Pancreas (tissue), 10 donors: Measurements from ENCODE around the gene SOX5. TPM values are rescaled to one million over a fixed set of nuclear protein-coding genes. Genes with fewer than 3 reads are reported as not detected.
"Not testable (repeated sequence)": the region's sequence is repeated elsewhere in the genome, so short reads cannot be mapped to it uniquely, and the experiment has no call there.

Experiments
- ATAC-seq, 4 donors: fragments of 200-7000 bp; cut with Tn5 transposase; one replicate each; pipeline versions ENCODE4 v1.8.0 to v1.9.1; 2020; ENCODE audit warnings: mild to moderate bottlenecking in 4 of 4, moderate library complexity in 4 of 4
- DNase-seq, 6 donors: peaks; one replicate each; pipeline ENCODE4 v3.0.0-alpha.2; 2020
- FAIRE-seq: peaks from 2 replicates; lab custom pipeline; 2012; peaks lifted over from hg19 to GRCh38; lab: Jason Lieb, UNC
- H3K27ac ChIP-seq, 4 donors: fragments of 200-600 bp; sonication (generic); 1 replicate in 3 of 4; 2 replicates in 1 of 4; pipeline versions ENCODE4 v1.5.0 to v1.8.0; 2020
- H3K27me3 ChIP-seq, 4 donors: fragments of 200-600 bp; one replicate each; pipeline ENCODE4 v1.8.0; 2021
- H3K36me3 ChIP-seq, 3 donors: fragments of 200-600 bp; sonication (generic) in 1 of 3; one replicate each; pipeline versions ENCODE4 v1.5.0 to v1.8.0; 2020 to 2021
- H3K4me1 ChIP-seq, 3 donors: fragments of 200-600 bp; one replicate each; pipeline ENCODE4 v1.8.0; 2021
- H3K4me3 ChIP-seq, 4 donors: fragments of 200-600 bp; sonication (generic) in 2 of 4; one replicate each; pipeline versions ENCODE4 v1.5.0 to v1.8.0; 2020 to 2021
- H3K9me3 ChIP-seq, 4 donors: fragments of 200-600 bp; one replicate each; pipeline ENCODE4 v1.8.0; 2021
- CTCF ChIP-seq, 4 donors: fragments of 200-600 bp; sonication (generic) in 3 of 4; IDR thresholded peaks; one replicate each; pipeline versions ENCODE4 v1.5.0 to v1.8.0; 2021; ENCODE audit warnings: antibody characterized with exemption in 4 of 4
- WGBS, 2 donors: extraction: QIAGEN DNeasy Blood & Tissue Kit; methylation state at CpG; one replicate each; pipeline ENCODE4 v1.1.7; 2013; 5-methylcytosine and 5-hydroxymethylcytosine counted together
- intact Hi-C, 3 donors: fragments of 100-400 bp; cut with DNase I; formaldehyde crosslinking; loops; one replicate each; pipeline versions ENCODE4 v1.11.1 to v1.14.2; 2022
- polyA plus RNA-seq, 2 donors: library from polyadenylated mRNA; stranded (reverse); fragments of 200-250 nt; gene quantifications; one replicate each; pipeline ENCODE4 v1.2.3, GENCODE V29; 2013
- total RNA-seq, 6 donors: library from RNA; stranded (reverse); fragmentation: NEBNext Ultra II Directional in 4 of 6; extraction: Animal tissue kit (Norgen Biotek cat#: 25700) in 4 of 6; gene quantifications; one replicate each; pipeline versions ENCODE4 v1.2.1 to v1.2.4, GENCODE V29; 2021 to 2023
- donor health status: healthy with polysubstance abuse.
- donor health status: DM: no; HTN: no; CAD: no; lungs with moderate emphysema.
- donor health status: DM: no; HTN: no; CAD: no.
- donor health status: control.
- donor health status: control.
- donor health status: Bipolar disorder and iron deficiency.
- donor health status: DM: yes; HTN: yes; CAD: no.
- donor health status: DM: no; HTN: no; CAD: no.
- donor health status: DM: no; HTN: no; CAD: no.
- donor health status: DM: yes; HTN: yes; CAD: no.

SOX5 gene
- total and polyA plus RNA-seq, 8 donors, result 0.47 to 2.5 (median 1.6) TPM

GRCh38 chr12:23510484-23510883 lies 439.0 kb downstream of the SOX5 start:
- intact Hi-C loops, result no loop called here
- no peak overlapping the region for H3K4me3 ChIP-seq
- whole genome bisulfite sequencing, 2 donors, result 64 to 70% methylated on average over 8 of the region's 8 CpGs
- no peak for DNase-seq
- TF ChIP-seq CTCF (IDR thresholded peaks at IDR 0.05), result no peak
- H3K9me3 ChIP-seq, result no peaks in the 10 kb centered on the region
- H3K27ac ChIP-seq, result no peak overlapping the region
- H3K36me3 ChIP-seq, result no peaks in the 10 kb centered on the region
- no peaks in the 10 kb centered on the region for H3K27me3 ChIP-seq
- no peak for FAIRE-seq
- no peak for ATAC-seq
- H3K4me1 ChIP-seq, result no peaks in the 10 kb centered on the region

GRCh38 chr12:23509832-23510231 lies 439.6 kb downstream of the SOX5 start:
- H3K27ac ChIP-seq, ATAC-seq, H3K4me1 ChIP-seq, H3K4me3 ChIP-seq, H3K9me3 ChIP-seq, intact Hi-C loops, DNase-seq, FAIRE-seq, H3K27me3 ChIP-seq, H3K36me3 ChIP-seq: not testable (repeated sequence)
- WGBS, 2 donors, result 61 to 75% methylated on average over 8 of the region's 8 CpGs

- H3K4me3 ChIP-seq, DNase-seq, H3K27ac ChIP-seq, H3K27me3 ChIP-seq, ATAC-seq, H3K4me1 ChIP-seq, FAIRE-seq, H3K9me3 ChIP-seq, intact Hi-C loops, H3K36me3 ChIP-seq: not testable (repeated sequence)
- 90 to 93% methylated on average over 4 of the region's 4 CpGs for WGBS, 2 donors
These were observed 441.7 kb downstream of the SOX5 start for GRCh38 chr12:23507785-23508184.

GRCh38 chr12:23505736-23506135 lies 443.7 kb downstream of the SOX5 start:
- H3K4me1 ChIP-seq, H3K36me3 ChIP-seq, H3K4me3 ChIP-seq, H3K27me3 ChIP-seq, intact Hi-C loops, ATAC-seq, H3K9me3 ChIP-seq, H3K27ac ChIP-seq, DNase-seq, FAIRE-seq: not testable (repeated sequence)
- WGBS, 2 donors, result no CpG with 5 or more reads among the region's 1 CpG

GRCh38 chr12:23504641-23505399 lies 444.6 kb downstream of the SOX5 start:
- intact Hi-C loops, result no loop called here
- Histone ChIP-seq H3K9me3 (no peaks in the 10 kb centered on the region), H3K27me3 (no peaks in the 10 kb centered on the region), H3K4me3 (no peak overlapping the region), H3K27ac (no peak overlapping the region), H3K36me3 (no peaks in the 10 kb centered on the region), H3K4me1 (no peaks in the 10 kb centered on the region)
- DNase-seq, result no peak
- FAIRE-seq, result no peak
- no peak for TF ChIP-seq CTCF (IDR thresholded peaks at IDR 0.05)
- 38 to 39% methylated on average over 4 of the region's 4 CpGs for WGBS, 2 donors
- no peak for ATAC-seq

- WGBS, 2 donors, result 56 to 71% methylated on average over 2 of the region's 2 CpGs
- Histone ChIP-seq H3K9me3 (no peaks in the 10 kb centered on the region), H3K36me3 (no peaks in the 10 kb centered on the region), H3K27me3 (no peaks in the 10 kb centered on the region), H3K27ac (no peak overlapping the region), H3K4me3 (no peak overlapping the region), H3K4me1 (no peaks in the 10 kb centered on the region)
- no peak for ATAC-seq
- intact Hi-C loops, result no loop called here
- no peak for DNase-seq
- no peak for FAIRE-seq
- TF ChIP-seq CTCF (IDR thresholded peaks at IDR 0.05), result no peak
These were observed 445.4 kb downstream of the SOX5 start for GRCh38 chr12:23504043-23504442.
